Progenitor cell of endocrine pancreas (in vitro differentiated cells): Measurements from ENCODE around the gene CTSD. TPM values are rescaled to one million over a fixed set of nuclear protein-coding genes. Genes with fewer than 3 reads are reported as not detected.

Source experiments
- DNase-seq: peaks from one replicate; pipeline ENCODE4 v3.0.0; 2021; ENCODE audit warnings: low spot score; ENCODE audit not compliant: unreplicated experiment
- H3K27ac Mint-ChIP-seq: 2 replicates; pipeline ENCODE4 v1.8.0; 2021; ENCODE audit warnings: mild to moderate bottlenecking, moderate library complexity, mixed read lengths
- H3K27me3 Mint-ChIP-seq: 2 replicates; pipeline ENCODE4 v1.8.0; 2021; ENCODE audit warnings: mixed read lengths
- H3K36me3 Mint-ChIP-seq: 2 replicates; pipeline ENCODE4 v1.8.0; 2022; ENCODE audit warnings: mixed read lengths; ENCODE audit not compliant: insufficient read depth
- H3K4me1 Mint-ChIP-seq: 2 replicates; pipeline ENCODE4 v1.8.0; 2021; ENCODE audit warnings: low read depth, mixed read lengths
- H3K4me3 Mint-ChIP-seq: 2 replicates; pipeline ENCODE4 v1.8.0; 2021; ENCODE audit warnings: low read depth, mild to moderate bottlenecking, moderate library complexity, mixed read lengths
- H3K9me3 Mint-ChIP-seq: 2 replicates; pipeline ENCODE4 v1.8.0; 2021; ENCODE audit warnings: low read depth, mixed read lengths
- CTCF ChIP-seq: fragments of 200-600 bp; sonication (generic); IDR thresholded peaks from one replicate; pipeline ENCODE4 v1.5.0; 2021; ENCODE audit warnings: antibody characterized with exemption, mild to moderate bottlenecking; ENCODE audit not compliant: unreplicated experiment
- total RNA-seq: library from RNA; stranded (reverse); gene quantifications from 2 replicates; pipeline ENCODE4 v1.2.1, GENCODE V29; 2021

CTSD gene
- total RNA-seq, 1 donor from 2014 or later = 158 TPM

- H3K4me3 Mint-ChIP-seq = no peak overlapping the region
These were observed 32.8 kb upstream of the CTSD start for GRCh38 chr11:1796413-1797011.

GRCh38 chr11:1793081-1793480, 29.4 kb upstream of the CTSD start:
- Mint-ChIP-seq H3K4me3 (no peak overlapping the region), H3K4me1 (no peaks in the 10 kb centered on the region), H3K9me3 (peaks cover 3% of the 10 kb centered on the region), H3K36me3 (no peaks in the 10 kb centered on the region), H3K27me3 (peaks cover 60% of the 10 kb centered on the region), H3K27ac (no peak overlapping the region)
- DNase-seq = no peak
- TF ChIP-seq CTCF = no peak

More at GRCh38 chr11:1796413-1797011, 32.8 kb upstream of the CTSD start:
- no peak for TF ChIP-seq CTCF
- H3K27ac Mint-ChIP-seq = peak overlapping the region; percentile 52
- H3K9me3 Mint-ChIP-seq = no peaks in the 10 kb centered on the region
- H3K4me1 Mint-ChIP-seq = no peaks in the 10 kb centered on the region
- H3K27me3 Mint-ChIP-seq = peaks cover 50% of the 10 kb centered on the region
- DNase-seq = no peak
- H3K36me3 Mint-ChIP-seq = no peaks in the 10 kb centered on the region

GRCh38 chr11:1792461-1792860, 28.7 kb upstream of the CTSD start:
- Mint-ChIP-seq H3K27ac (no peak overlapping the region), H3K9me3 (peaks cover 3% of the 10 kb centered on the region), H3K4me3 (no peak overlapping the region), H3K4me1 (no peaks in the 10 kb centered on the region), H3K36me3 (no peaks in the 10 kb centered on the region), H3K27me3 (peaks cover 59% of the 10 kb centered on the region)
- TF ChIP-seq CTCF = no peak
- DNase-seq = no peak

GRCh38 chr11:1791912-1792311, 28.2 kb upstream of the CTSD start:
- Mint-ChIP-seq H3K27me3 (peaks cover 56% of the 10 kb centered on the region), H3K4me1 (no peaks in the 10 kb centered on the region), H3K4me3 (no peak overlapping the region), H3K27ac (no peak overlapping the region), H3K36me3 (no peaks in the 10 kb centered on the region), H3K9me3 (peaks cover 3% of the 10 kb centered on the region)
- no peak for TF ChIP-seq CTCF
- DNase-seq = no peak

GRCh38 chr11:1786466-1786865, 22.7 kb upstream of the CTSD start:
- Mint-ChIP-seq H3K4me3 (no peak overlapping the region), H3K27ac (no peak overlapping the region), H3K27me3 (peaks cover 41% of the 10 kb centered on the region), H3K4me1 (peaks cover 2% of the 10 kb centered on the region), H3K9me3 (peaks cover 3% of the 10 kb centered on the region), H3K36me3 (no peaks in the 10 kb centered on the region)
- no peak for DNase-seq
- TF ChIP-seq CTCF = no peak
